ENCODE data around the gene ATXN7L1. TPM values are rescaled to one million over a fixed set of nuclear protein-coding genes. Genes with fewer than 3 reads are reported as not detected.

The ATXN7L1 gene
- total RNA-seq, 1 experiment from 2014 or later, result 24.3 TPM

- H2BK15ac ChIP-seq (ENCODE audit: low read depth, low read length), result no peak overlapping the region
- no peak for TF ChIP-seq CTCF (conservative IDR thresholded peaks at IDR 0.05)
- no peak overlapping the region for H3K14ac ChIP-seq (ENCODE audit: insufficient read depth, low read length)
- no peak overlapping the region for H3K23ac ChIP-seq (ENCODE audit: insufficient read length, low read depth, low read length)
- H3T11ph ChIP-seq (ENCODE audit: low read length), result no peak overlapping the region
- H4K91ac ChIP-seq (ENCODE audit: insufficient read length, low read depth, low read length), result no peak overlapping the region
- H3K27ac Mint-ChIP-seq, result no peak overlapping the region
- H4K20me1 ChIP-seq (ENCODE audit: control insufficient read depth, insufficient read depth, insufficient read length), result no peaks in the 10 kb centered on the region
- H3K4me2 ChIP-seq (ENCODE audit: insufficient read depth, insufficient read length, low read length), result no peak overlapping the region
- no peak overlapping the region for H3K4me3 Mint-ChIP-seq
- H2BK20ac ChIP-seq (ENCODE audit: low read depth, low read length, poor library complexity, severe bottlenecking), result no peak overlapping the region
- no peaks in the 10 kb centered on the region for H3K36me3 Mint-ChIP-seq (ENCODE audit: insufficient read depth in 1 of 3, low read depth in 3 of 3)
- H3K4me1 ChIP-seq (ENCODE audit: insufficient read depth, low read length), result peaks cover 2% of the 10 kb centered on the region; the same call in 1 of the 2 replicates
- H3K79me1 ChIP-seq (ENCODE audit: insufficient read depth, low read depth, low read length, poor library complexity, severe bottlenecking), result no peaks in the 10 kb centered on the region
- H3K27ac ChIP-seq (ENCODE audit: insufficient read length, low read depth, low read length), result no peak overlapping the region
- H3K23me2 ChIP-seq (ENCODE audit: insufficient read length, low read depth, low read length, poor library complexity, severe bottlenecking), result no peaks in the 10 kb centered on the region
- no peak overlapping the region for H2BK5ac ChIP-seq (ENCODE audit: insufficient read length, low read length)
- DNase-seq, result no peak
- no peaks in the 10 kb centered on the region for H3K27me3 Mint-ChIP-seq (ENCODE audit: low read depth)
- no peak overlapping the region for H3K18ac ChIP-seq (ENCODE audit: insufficient read length, low read depth, low read length)
- no peaks in the 10 kb centered on the region for H3K79me2 ChIP-seq (ENCODE audit: insufficient read depth, low read length)
- no peaks in the 10 kb centered on the region for H3K9me3 Mint-ChIP-seq
- peaks cover 8 to 10% of the 10 kb centered on the region in 2 experiments for H3K4me1 Mint-ChIP-seq
- no peak overlapping the region for H3K9ac ChIP-seq (ENCODE audit: extremely low read depth, insufficient read length, low read length)
- H3K56ac ChIP-seq (ENCODE audit: insufficient read length, low read depth, low read length), result no peak overlapping the region
- H4K5ac ChIP-seq (ENCODE audit: insufficient read length, low read depth, low read length), result no peak overlapping the region
- no CpG with 5 or more reads among the region's 2 CpGs for WGBS (ENCODE audit: extremely low coverage, insufficient read length, low lambda C conversion rate)
- H3K4ac ChIP-seq (ENCODE audit: low read depth, low read length), result no peak overlapping the region
- H2BK12ac ChIP-seq (ENCODE audit: insufficient read length, low read depth, low read length), result no peak overlapping the region
- no peaks in the 10 kb centered on the region for H3K9me3 ChIP-seq (ENCODE audit: control insufficient read depth, low read depth, low read length)
- no peak overlapping the region for H4K8ac ChIP-seq (replicated peaks; ENCODE audit: insufficient read length, low read depth, low read length)
- no peak overlapping the region for H2BK120ac ChIP-seq (ENCODE audit: low read depth, low read length, poor library complexity, severe bottlenecking)
- no peak overlapping the region for H2AK5ac ChIP-seq (ENCODE audit: insufficient read length, low read length)
- H3K27me3 ChIP-seq (ENCODE audit: insufficient read depth, low read length), result no peaks in the 10 kb centered on the region
- H2AFZ ChIP-seq (ENCODE audit: low read length), result no peak overlapping the region
Measured at GRCh38 chr7:105591522-105591921, 284.9 kb downstream of the ATXN7L1 start.
